GM18520 (cell line): ENCODE measurements around the gene GABRG3.
"Not testable (repeated sequence)": the region's sequence is repeated elsewhere in the genome, so short reads cannot be mapped to it uniquely, and the experiment has no call there.

Source experiments
- ATAC-seq: cut with Tn5 transposase; IDR thresholded peaks from one replicate; pipeline ENCODE4 v1.9.1; 2021; ENCODE audit not compliant: unreplicated experiment

The GABRG3 gene

GRCh38 chr15:26985050-26985449, 14.1 kb downstream of the GABRG3 start:
- no peak for ATAC-seq

- ATAC-seq = no peak
Measured at GRCh38 chr15:26996250-26996649, 25.3 kb downstream of the GABRG3 start.

- ATAC-seq = not testable (repeated sequence)
Measured at GRCh38 chr15:27003003-27003402, 32.0 kb downstream of the GABRG3 start.

GRCh38 chr15:27004226-27004625, 33.2 kb downstream of the GABRG3 start:
- ATAC-seq = not testable (repeated sequence)

- no peak for ATAC-seq
Measured at GRCh38 chr15:27017168-27017809, 46.3 kb downstream of the GABRG3 start.

- ATAC-seq = no peak
Measured at GRCh38 chr15:27019687-27020086, 48.7 kb downstream of the GABRG3 start.

GRCh38 chr15:27025481-27025966, 54.5 kb downstream of the GABRG3 start:
- no peak for ATAC-seq

GRCh38 chr15:27027229-27027628, 56.2 kb downstream of the GABRG3 start:
- ATAC-seq = no peak

- no peak for ATAC-seq
Measured at GRCh38 chr15:27028858-27029477, 58.0 kb downstream of the GABRG3 start.

GRCh38 chr15:27036210-27036609, 65.2 kb downstream of the GABRG3 start:
- ATAC-seq = no peak

- ATAC-seq = no peak
Measured at GRCh38 chr15:27037501-27037900, 66.5 kb downstream of the GABRG3 start.

GRCh38 chr15:27039152-27039551, 68.2 kb downstream of the GABRG3 start:
- no peak for ATAC-seq

- no peak for ATAC-seq
Measured at GRCh38 chr15:27042230-27042629, 71.2 kb downstream of the GABRG3 start.

GRCh38 chr15:27042646-27043045, 71.7 kb downstream of the GABRG3 start:
- no peak for ATAC-seq

GRCh38 chr15:27043770-27044169, 72.8 kb downstream of the GABRG3 start:
- no peak for ATAC-seq

GRCh38 chr15:27045796-27046195, 74.8 kb downstream of the GABRG3 start:
- no peak for ATAC-seq

GRCh38 chr15:27046880-27047279, 75.9 kb downstream of the GABRG3 start:
- ATAC-seq = no peak

- no peak for ATAC-seq
Measured at GRCh38 chr15:27050163-27050562, 79.2 kb downstream of the GABRG3 start.

- no peak for ATAC-seq
Measured at GRCh38 chr15:27054426-27054825, 83.4 kb downstream of the GABRG3 start.

- no peak for ATAC-seq
Measured at GRCh38 chr15:27057904-27058645, 87.1 kb downstream of the GABRG3 start.

GRCh38 chr15:27058939-27059338, 88.0 kb downstream of the GABRG3 start:
- ATAC-seq = no peak

- ATAC-seq = no peak
Measured at GRCh38 chr15:27059610-27060202, 88.7 kb downstream of the GABRG3 start.
